H1 (cell line): Measurements from ENCODE around the gene SNED1.

Experiments
- CHD1 ChIP-seq: IDR thresholded peaks from 2 replicates; pipeline ENCODE4 v1.6.1; 2012; ENCODE audit warnings: low read depth, low read length, improper control_type of control experiment
- EGR1 ChIP-seq: IDR thresholded peaks from 2 replicates; pipeline ENCODE4 v1.6.1; 2011; ENCODE audit warnings: low read depth, low read length, borderline replicate concordance
- EP300 ChIP-seq, 2 experiments: IDR thresholded peaks; 1 replicate in 1 of 2; 2 replicates in 1 of 2; pipeline ENCODE4 v1.6.1; 2011 to 2012; ENCODE audit warnings: low read depth in 2 of 2, low read length in 2 of 2, mild to moderate bottlenecking in 2 of 2, borderline replicate concordance in 1 of 2, inconsistent platforms in 1 of 2, moderate library complexity in 1 of 2
- JUND ChIP-seq: IDR thresholded peaks from 2 replicates; pipeline ENCODE4 v1.6.1; 2011; ENCODE audit warnings: mild to moderate bottlenecking, improper control_type of control experiment, low read length
- POLR2A ChIP-seq, 2 experiments: IDR thresholded peaks; 1 replicate in 1 of 2; 2 replicates in 1 of 2; pipeline ENCODE4 v1.6.1; 2011; ENCODE audit warnings: low read depth in 2 of 2, low read length in 2 of 2, mild to moderate bottlenecking in 2 of 2; ENCODE audit errors: control extremely low read depth in 1 of 2
- SIN3A ChIP-seq, 2 experiments: IDR thresholded peaks in 1 of 2; conservative IDR thresholded peaks in 1 of 2; 2 replicates each; pipeline ENCODE4 v1.6.1; 2011 to 2012; ENCODE audit warnings: low read length in 2 of 2, improper control_type of control experiment in 1 of 2, low read depth in 1 of 2, mild to moderate bottlenecking in 1 of 2
- SP4 ChIP-seq: IDR thresholded peaks from 2 replicates; pipeline ENCODE4 v1.6.1; 2012; ENCODE audit warnings: low read length, inconsistent platforms
- TEAD4 ChIP-seq: IDR thresholded peaks from 2 replicates; pipeline ENCODE4 v1.6.1; 2012; ENCODE audit warnings: low read depth, low read length, inconsistent platforms, mixed read lengths
- TF ChIP-seq, protein P1 (sequence below): IDR thresholded peaks from 2 replicates; pipeline ENCODE4 v1.6.1; 2012; ENCODE audit warnings: low read length, inconsistent platforms
- TF ChIP-seq, protein P2 (sequence below), 3 experiments: IDR thresholded peaks; 1 replicate in 2 of 3; 2 replicates in 1 of 3; pipeline versions ENCODE4 v1.5.1 to v1.6.1; 2011; ENCODE audit warnings: low read length in 3 of 3, mild to moderate bottlenecking in 3 of 3, inconsistent platforms in 2 of 3, low read depth in 1 of 3, moderate library complexity in 1 of 3; ENCODE audit not compliant: insufficient read depth in 1 of 3; ENCODE audit errors: control extremely low read depth in 1 of 3

DNA sequence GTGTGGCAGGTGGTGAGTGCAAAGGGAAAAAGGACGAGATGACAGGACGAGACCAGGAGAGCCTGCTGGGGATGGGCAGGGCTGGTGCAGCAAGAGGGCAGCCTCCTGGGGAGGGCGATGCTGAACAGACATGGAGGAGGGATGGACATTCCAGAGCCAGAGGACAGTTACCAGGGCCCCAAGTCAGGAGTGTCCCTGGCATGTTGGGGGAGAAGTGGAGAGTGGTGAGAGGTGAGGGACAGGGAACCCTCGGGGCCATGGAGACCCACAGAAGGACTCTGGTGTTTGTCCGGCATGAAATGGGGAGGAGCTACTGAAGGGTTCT, 84.6 kb downstream of the SNED1 start:
- no peak for TF ChIP-seq SP4
- TF ChIP-seq, protein P1, sequence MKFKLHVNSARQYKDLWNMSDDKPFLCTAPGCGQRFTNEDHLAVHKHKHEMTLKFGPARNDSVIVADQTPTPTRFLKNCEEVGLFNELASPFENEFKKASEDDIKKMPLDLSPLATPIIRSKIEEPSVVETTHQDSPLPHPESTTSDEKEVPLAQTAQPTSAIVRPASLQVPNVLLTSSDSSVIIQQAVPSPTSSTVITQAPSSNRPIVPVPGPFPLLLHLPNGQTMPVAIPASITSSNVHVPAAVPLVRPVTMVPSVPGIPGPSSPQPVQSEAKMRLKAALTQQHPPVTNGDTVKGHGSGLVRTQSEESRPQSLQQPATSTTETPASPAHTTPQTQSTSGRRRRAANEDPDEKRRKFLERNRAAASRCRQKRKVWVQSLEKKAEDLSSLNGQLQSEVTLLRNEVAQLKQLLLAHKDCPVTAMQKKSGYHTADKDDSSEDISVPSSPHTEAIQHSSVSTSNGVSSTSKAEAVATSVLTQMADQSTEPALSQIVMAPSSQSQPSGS, result no peak
- TF ChIP-seq TEAD4, result no peak
- no peak for TF ChIP-seq POLR2A (IDR thresholded peaks at IDR 0.05; ENCODE audit: control extremely low read depth in 1 of 2, low read depth in 2 of 2, low read length in 2 of 2)
- no peak for TF ChIP-seq CHD1
- TF ChIP-seq, protein P2, sequence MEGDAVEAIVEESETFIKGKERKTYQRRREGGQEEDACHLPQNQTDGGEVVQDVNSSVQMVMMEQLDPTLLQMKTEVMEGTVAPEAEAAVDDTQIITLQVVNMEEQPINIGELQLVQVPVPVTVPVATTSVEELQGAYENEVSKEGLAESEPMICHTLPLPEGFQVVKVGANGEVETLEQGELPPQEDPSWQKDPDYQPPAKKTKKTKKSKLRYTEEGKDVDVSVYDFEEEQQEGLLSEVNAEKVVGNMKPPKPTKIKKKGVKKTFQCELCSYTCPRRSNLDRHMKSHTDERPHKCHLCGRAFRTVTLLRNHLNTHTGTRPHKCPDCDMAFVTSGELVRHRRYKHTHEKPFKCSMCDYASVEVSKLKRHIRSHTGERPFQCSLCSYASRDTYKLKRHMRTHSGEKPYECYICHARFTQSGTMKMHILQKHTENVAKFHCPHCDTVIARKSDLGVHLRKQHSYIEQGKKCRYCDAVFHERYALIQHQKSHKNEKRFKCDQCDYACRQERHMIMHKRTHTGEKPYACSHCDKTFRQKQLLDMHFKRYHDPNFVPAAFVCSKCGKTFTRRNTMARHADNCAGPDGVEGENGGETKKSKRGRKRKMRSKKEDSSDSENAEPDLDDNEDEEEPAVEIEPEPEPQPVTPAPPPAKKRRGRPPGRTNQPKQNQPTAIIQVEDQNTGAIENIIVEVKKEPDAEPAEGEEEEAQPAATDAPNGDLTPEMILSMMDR (IDR thresholded peaks at IDR 0.05; ENCODE audit: control extremely low read depth in 1 of 3, insufficient read depth in 1 of 3, low read depth in 1 of 3, low read length in 3 of 3), result no peak
- TF ChIP-seq JUND, result no peak
- TF ChIP-seq SIN3A (conservative IDR thresholded peaks at IDR 0.05 in 1 of 2, IDR thresholded peaks at IDR 0.05 in 1 of 2; ENCODE audit: low read depth in 1 of 2, low read length in 2 of 2), result no peak
- TF ChIP-seq EP300 (IDR thresholded peaks at IDR 0.05; ENCODE audit: borderline replicate concordance in 1 of 2, low read depth in 2 of 2, low read length in 2 of 2), result no peak
- TF ChIP-seq EGR1, result no peak
